CD14-positive monocyte (primary cell): ENCODE data around the gene PCED1B. TPM values are rescaled to one million over a fixed set of nuclear protein-coding genes. Genes with fewer than 3 reads are reported as not detected.

Experiments
- DNase-seq, 3 donors: peaks; one replicate each; pipeline ENCODE4 v3.0.0-alpha.2; 2011 to 2022
- H2AFZ ChIP-seq: 2 replicates; pipeline ENCODE4 v1.6.0; 2012; ENCODE audit warnings: mild to moderate bottlenecking, low read depth, low read length, inconsistent platforms; ENCODE audit not compliant: insufficient read depth, poor library complexity, severe bottlenecking
- H3K27ac ChIP-seq, 2 donors: 1 replicate in 1 of 2; 2 replicates in 1 of 2; pipeline ENCODE4 v1.5.1; 2012 to 2013; ENCODE audit warnings: low read length in 2 of 2, control low read depth in 1 of 2, inconsistent platforms in 1 of 2, low read depth in 1 of 2, mild to moderate bottlenecking in 1 of 2
- H3K27me3 ChIP-seq, 2 donors: one replicate each; pipeline versions ENCODE4 v1.6.0 to v1.6.1; 2011 to 2013; ENCODE audit warnings: low read length in 2 of 2; ENCODE audit not compliant: control insufficient read depth in 2 of 2, insufficient read depth in 2 of 2
- H3K36me3 ChIP-seq, 2 donors: replicated peaks in 1 of 2; 1 replicate in 1 of 2; 2 replicates in 1 of 2; pipeline versions ENCODE4 v1.5.1 to v1.6.1; 2012 to 2013; ENCODE audit warnings: low read length in 2 of 2, control low read depth in 1 of 2, inconsistent platforms in 1 of 2, mild to moderate bottlenecking in 1 of 2; ENCODE audit not compliant: insufficient read depth in 2 of 2, control insufficient read depth in 1 of 2
- H3K4me1 ChIP-seq, 2 donors: 1 replicate in 1 of 2; 2 replicates in 1 of 2; pipeline versions ENCODE4 v1.5.1 to v1.6.1; 2012 to 2013; ENCODE audit warnings: low read length in 2 of 2, control low read depth in 1 of 2, inconsistent platforms in 1 of 2, mild to moderate bottlenecking in 1 of 2, moderate library complexity in 1 of 2; ENCODE audit not compliant: insufficient read depth in 2 of 2, control insufficient read depth in 1 of 2
- H3K4me2 ChIP-seq: replicated peaks from 2 replicates; pipeline ENCODE3; 2012; ENCODE audit warnings: low read length, moderate library complexity, mild to moderate bottlenecking; ENCODE audit not compliant: poor library complexity, severe bottlenecking; ENCODE audit errors: extremely low read depth
- H3K4me3 ChIP-seq, 3 experiments: fragments of 200-600 bp in 1 of 3; sonication (generic) in 1 of 3; replicated peaks in 1 of 3; 1 replicate in 2 of 3; 2 replicates in 1 of 3; pipeline ENCODE4 v1.5.1; 2011 to 2013; ENCODE audit warnings: low read length in 3 of 3, mild to moderate bottlenecking in 3 of 3, control low read depth in 2 of 3, low read depth in 2 of 3, inconsistent platforms in 1 of 3, moderate library complexity in 1 of 3
- H3K79me2 ChIP-seq: 2 replicates; pipeline ENCODE4 v1.6.0; 2012; ENCODE audit warnings: mild to moderate bottlenecking, control low read depth, inconsistent platforms, low read length, moderate library complexity; ENCODE audit not compliant: insufficient read depth
- H3K9ac ChIP-seq: 2 replicates; pipeline ENCODE4 v1.6.0; 2017; ENCODE audit warnings: low read length, mild to moderate bottlenecking; ENCODE audit not compliant: insufficient read depth, poor library complexity, severe bottlenecking
- H3K9me3 ChIP-seq, 2 donors: replicated peaks in 1 of 2; 1 replicate in 1 of 2; 2 replicates in 1 of 2; pipeline versions ENCODE4 v1.5.1 to v1.6.1; 2012 to 2013; ENCODE audit warnings: low read length in 2 of 2, control low read depth in 1 of 2; ENCODE audit not compliant: control insufficient read depth in 1 of 2, insufficient read depth in 1 of 2
- H4K20me1 ChIP-seq: 2 replicates; pipeline ENCODE4 v1.6.0; 2012; ENCODE audit warnings: mild to moderate bottlenecking, low read length, control low read depth, moderate library complexity; ENCODE audit not compliant: insufficient read depth
- H3K27ac Mint-ChIP-seq, 7 donors: one replicate each; pipeline ENCODE4 v1.8.0; 2020; ENCODE audit warnings: mild to moderate bottlenecking in 7 of 7, mixed read lengths in 7 of 7, moderate library complexity in 6 of 7, inconsistent platforms in 2 of 7
- H3K27me3 Mint-ChIP-seq, 3 donors: one replicate each; pipeline ENCODE4 v1.8.0; 2021 to 2022; ENCODE audit warnings: low read depth in 3 of 3, mild to moderate bottlenecking in 3 of 3, mixed read lengths in 3 of 3, moderate library complexity in 3 of 3, inconsistent platforms in 1 of 3
- H3K36me3 Mint-ChIP-seq, 2 donors: one replicate each; pipeline ENCODE4 v1.8.0; 2020; ENCODE audit warnings: mixed read lengths in 2 of 2, inconsistent platforms in 1 of 2, mild to moderate bottlenecking in 1 of 2
- H3K4me1 Mint-ChIP-seq: one replicate; pipeline ENCODE4 v1.8.0; 2020; ENCODE audit warnings: mild to moderate bottlenecking, mixed read lengths
- H3K4me3 Mint-ChIP-seq, 2 donors: one replicate each; pipeline ENCODE4 v1.8.0; 2020; ENCODE audit warnings: mild to moderate bottlenecking in 2 of 2, mixed read lengths in 2 of 2, moderate library complexity in 1 of 2
- H3K9me3 Mint-ChIP-seq, 7 donors: one replicate each; pipeline ENCODE4 v1.8.0; 2020 to 2022; ENCODE audit warnings: mixed read lengths in 7 of 7, mild to moderate bottlenecking in 6 of 7, moderate library complexity in 6 of 7, inconsistent platforms in 2 of 7
- CTCF ChIP-seq: fragments of 200-600 bp; IDR thresholded peaks from one replicate; pipeline ENCODE4 v1.8.0; 2022; ENCODE audit warnings: antibody characterized with exemption, mild to moderate bottlenecking
- WGBS: methylation state at CpG from one replicate; pipeline ENCODE4 v1.1.5; 2013; ENCODE audit warnings: missing lambda C conversion rate; ENCODE audit not compliant: insufficient coverage; 5-methylcytosine and 5-hydroxymethylcytosine counted together
- intact Hi-C, 2 donors: fragments of 100-400 bp; cut with micrococcal nuclease; formaldehyde crosslinking; loops; one replicate each; pipeline versions ENCODE4 v1.15.0 to v1.15.1; 2023
- polyA plus RNA-seq, 3 donors: library from polyadenylated mRNA; depleted of rRNA in 1 of 3; unstranded in 2 of 3; stranded (reverse) in 1 of 3; fragments of 300-500 nt in 2 of 3; fragments of >200 nt in 1 of 3; fragmentation: Illumina TruSeq in 2 of 3; gene quantifications; 1 replicate in 2 of 3; 2 replicates in 1 of 3; pipeline ENCODE4 v1.2.3, GENCODE V29; 2012 to 2021

The PCED1B gene
- polyA plus RNA-seq, 3 donors: 0.10 to 0.65 TPM; not detected in 1

- H2AFZ ChIP-seq: no peak overlapping the region
- H3K27me3 Mint-ChIP-seq: no peaks in the 10 kb centered on the region
- H3K9me3 Mint-ChIP-seq: peaks cover 0 to 7% (median 5%) of the 10 kb centered on the region in 7 donors
- intact Hi-C loops: no loop called here
- peaks cover 6 to 7% of the 10 kb centered on the region in 2 donors for H3K4me1 ChIP-seq
- H3K27ac ChIP-seq: no peak overlapping the region
- no peaks in the 10 kb centered on the region for H3K27me3 ChIP-seq
- H3K4me3 Mint-ChIP-seq: no peak overlapping the region
- no peaks in the 10 kb centered on the region for H3K79me2 ChIP-seq
- no peaks in the 10 kb centered on the region for H4K20me1 ChIP-seq
- no peak overlapping the region for H3K4me2 ChIP-seq
- H3K4me1 Mint-ChIP-seq: peaks cover 13% of the 10 kb centered on the region
- DNase-seq: no peak
- H3K9me3 ChIP-seq: no peaks in the 10 kb centered on the region
- no peak overlapping the region for H3K4me3 ChIP-seq
- H3K9ac ChIP-seq: no peak overlapping the region
- H3K36me3 Mint-ChIP-seq: no peaks in the 10 kb centered on the region
- H3K36me3 ChIP-seq: no peaks in the 10 kb centered on the region
- WGBS: no CpG with 5 or more reads among the region's 1 CpG
- TF ChIP-seq CTCF: no peak
- no peak overlapping the region for H3K27ac Mint-ChIP-seq
These were observed 79.4 kb downstream of the PCED1B start for GRCh38 chr12:47158792-47159191.

- H3K4me3 ChIP-seq: no peak overlapping the region
- Mint-ChIP-seq H3K4me1 (peaks cover 13% of the 10 kb centered on the region), H3K27ac (no peak overlapping the region), H3K36me3 (no peaks in the 10 kb centered on the region), H3K27me3 (no peaks in the 10 kb centered on the region), H3K4me3 (no peak overlapping the region), H3K9me3 (peaks cover 0 to 7% (median 5%) of the 10 kb centered on the region in 7 donors)
- no peak overlapping the region for H2AFZ ChIP-seq
- peaks cover 6 to 7% of the 10 kb centered on the region in 2 donors for H3K4me1 ChIP-seq
- H3K9ac ChIP-seq: no peak overlapping the region
- no peak for TF ChIP-seq CTCF
- H3K36me3 ChIP-seq: no peaks in the 10 kb centered on the region
- no peak overlapping the region for H3K27ac ChIP-seq
- H4K20me1 ChIP-seq: no peaks in the 10 kb centered on the region
- no peaks in the 10 kb centered on the region for H3K27me3 ChIP-seq
- no peak overlapping the region for H3K4me2 ChIP-seq
- WGBS: no CpG with 5 or more reads among the region's 1 CpG
- no peaks in the 10 kb centered on the region for H3K79me2 ChIP-seq
- intact Hi-C loops: no loop called here
- no peak for DNase-seq
- no peaks in the 10 kb centered on the region for H3K9me3 ChIP-seq
These were observed 79.9 kb downstream of the PCED1B start for GRCh38 chr12:47159348-47159747.
